ENCODE measurements around the gene CFAP99. TPM values are rescaled to one million over a fixed set of nuclear protein-coding genes. Genes with fewer than 3 reads are reported as not detected.
"Not testable (repeated sequence)": the region's sequence is repeated elsewhere in the genome, so short reads cannot be mapped to it uniquely, and the experiment has no call there.

CFAP99 gene
- total RNA-seq, 1 experiment from 2014 or later: not detected

GRCh38 chr4:2417226-2417764 is 1.5 kb upstream of the CFAP99 start:
- no peak for DNase-seq
- H3K27me3 ChIP-seq: peaks cover 5% of the 10 kb centered on the region; the same call in 1 of the 2 replicates
- H3K36me3 ChIP-seq: no peaks in the 10 kb centered on the region
- H3K9me3 ChIP-seq: no peaks in the 10 kb centered on the region
- peak overlapping the region; percentile 43 for H3K4me3 ChIP-seq

- H3K36me3 ChIP-seq: no peaks in the 10 kb centered on the region
- no peaks in the 10 kb centered on the region for H3K9me3 ChIP-seq
- H3K4me3 ChIP-seq: peak within 1 kb of the TSS; percentile 46
- H3K27me3 ChIP-seq: peaks cover 5% of the 10 kb centered on the region; the same call in 1 of the 2 replicates
- DNase-seq: no peak
Observed at GRCh38 chr4:2417765-2418649, 748 bp upstream of the CFAP99 start, which contains the start of gene ZFYVE28. ZFYVE28 (minus strand) TSS chr4:2418645; CDS start chr4:2418323, 322 bp downstream.

- no peaks in the 10 kb centered on the region for H3K9me3 ChIP-seq
- peaks cover 5% of the 10 kb centered on the region; the same call in 1 of the 2 replicates for H3K27me3 ChIP-seq
- DNase-seq: no peak
- no peak overlapping the region for H3K4me3 ChIP-seq
- H3K36me3 ChIP-seq: no peaks in the 10 kb centered on the region
Observed at GRCh38 chr4:2419814-2420213, 1.1 kb downstream of the CFAP99 start.

- no peak overlapping the region for H3K4me3 ChIP-seq
- DNase-seq: no peak
- no peaks in the 10 kb centered on the region for H3K36me3 ChIP-seq
- H3K27me3 ChIP-seq: peaks cover 5% of the 10 kb centered on the region; the same call in 1 of the 2 replicates
- no peaks in the 10 kb centered on the region for H3K9me3 ChIP-seq
Observed at GRCh38 chr4:2421928-2422327, 3.2 kb downstream of the CFAP99 start.

- no peak for DNase-seq
- Histone ChIP-seq H3K27me3 (peaks cover 5% of the 10 kb centered on the region; the same call in 1 of the 2 replicates), H3K36me3 (no peaks in the 10 kb centered on the region), H3K4me3 (no peak overlapping the region), H3K9me3 (no peaks in the 10 kb centered on the region)
Observed at GRCh38 chr4:2423066-2423465, 4.3 kb downstream of the CFAP99 start.

- peaks cover 5% of the 10 kb centered on the region; the same call in 1 of the 2 replicates for H3K27me3 ChIP-seq
- H3K9me3 ChIP-seq: no peaks in the 10 kb centered on the region
- no peaks in the 10 kb centered on the region for H3K36me3 ChIP-seq
- H3K4me3 ChIP-seq: no peak overlapping the region
- no peak for DNase-seq
Observed at GRCh38 chr4:2423695-2424094, 4.9 kb downstream of the CFAP99 start.

GRCh38 chr4:2424581-2424980 is 5.8 kb downstream of the CFAP99 start:
- DNase-seq: no peak
- Histone ChIP-seq H3K4me3 (no peak overlapping the region), H3K9me3 (no peaks in the 10 kb centered on the region), H3K36me3 (no peaks in the 10 kb centered on the region), H3K27me3 (peaks cover 5% of the 10 kb centered on the region; the same call in 1 of the 2 replicates)

GRCh38 chr4:2425386-2426068 is 6.8 kb downstream of the CFAP99 start:
- H3K4me3 ChIP-seq: no peak overlapping the region
- H3K27me3 ChIP-seq: no peaks in the 10 kb centered on the region; the same call in 1 of the 2 replicates
- DNase-seq: no peak
- no peaks in the 10 kb centered on the region for H3K36me3 ChIP-seq
- H3K9me3 ChIP-seq: no peaks in the 10 kb centered on the region

- Histone ChIP-seq H3K36me3 (no peaks in the 10 kb centered on the region), H3K9me3 (no peaks in the 10 kb centered on the region), H3K4me3 (no peak overlapping the region), H3K27me3 (no peaks in the 10 kb centered on the region)
- no peak for DNase-seq
Observed at GRCh38 chr4:2426069-2426397, 7.3 kb downstream of the CFAP99 start.

- no peaks in the 10 kb centered on the region for H3K9me3 ChIP-seq
- H3K36me3 ChIP-seq: no peaks in the 10 kb centered on the region
- DNase-seq: no peak
- no peak overlapping the region for H3K4me3 ChIP-seq
- H3K27me3 ChIP-seq: no peaks in the 10 kb centered on the region
Observed at GRCh38 chr4:2426711-2427275, 8.0 kb downstream of the CFAP99 start.

GRCh38 chr4:2427383-2428334 is 8.9 kb downstream of the CFAP99 start:
- Histone ChIP-seq H3K9me3 (no peaks in the 10 kb centered on the region), H3K27me3 (no peaks in the 10 kb centered on the region), H3K36me3 (no peaks in the 10 kb centered on the region), H3K4me3 (no peak overlapping the region)
- no peak for DNase-seq

GRCh38 chr4:2428496-2429213 is 9.9 kb downstream of the CFAP99 start:
- Histone ChIP-seq H3K36me3 (no peaks in the 10 kb centered on the region), H3K9me3 (no peaks in the 10 kb centered on the region), H3K27me3 (no peaks in the 10 kb centered on the region), H3K4me3 (no peak overlapping the region)
- DNase-seq: no peak

GRCh38 chr4:2429945-2430757 is 11.4 kb downstream of the CFAP99 start:
- H3K9me3 ChIP-seq, H3K36me3 ChIP-seq, H3K27me3 ChIP-seq, H3K4me3 ChIP-seq: not testable (repeated sequence)
- peak; percentile 77 for DNase-seq

GRCh38 chr4:2432004-2432403 is 13.2 kb downstream of the CFAP99 start:
- no peak overlapping the region for H3K4me3 ChIP-seq
- H3K27me3 ChIP-seq: no peaks in the 10 kb centered on the region
- H3K36me3 ChIP-seq: no peaks in the 10 kb centered on the region
- no peak for DNase-seq
- no peaks in the 10 kb centered on the region for H3K9me3 ChIP-seq

Data from MG63 (cell line).